Jurkat, Clone E6-1 (cell line): ENCODE measurements around the gene TRAF2.

ENCODE experiments used
- DNase-seq: peaks from one replicate; pipeline ENCODE4 v3.0.0-alpha.2; 2011; ENCODE audit warnings: low read depth, low spot score
- H3K4me3 ChIP-seq: 2 replicates; pipeline ENCODE4 v1.5.1; 2011; ENCODE audit warnings: mild to moderate bottlenecking, low read length, control low read depth, moderate library complexity

The TRAF2 gene

GRCh38 chr9:136926154-136926704, 39.9 kb downstream of the TRAF2 start:
- no peak for DNase-seq

GRCh38 chr9:136926749-136927148, 40.4 kb downstream of the TRAF2 start:
- no peak overlapping the region for H3K4me3 ChIP-seq
- DNase-seq = no peak

More at GRCh38 chr9:136926154-136926704, 39.9 kb downstream of the TRAF2 start:
- H3K4me3 ChIP-seq = no peak overlapping the region

- H3K4me3 ChIP-seq = no peak overlapping the region
- no peak for DNase-seq
Measured at GRCh38 chr9:136927343-136928271, 41.3 kb downstream of the TRAF2 start.

GRCh38 chr9:136928591-136928990, 42.3 kb downstream of the TRAF2 start:
- no peak overlapping the region for H3K4me3 ChIP-seq
- DNase-seq = no peak

GRCh38 chr9:136930014-136930413, 43.7 kb downstream of the TRAF2 start:
- H3K4me3 ChIP-seq = no peak overlapping the region
- no peak for DNase-seq

- DNase-seq = no peak
- no peak overlapping the region for H3K4me3 ChIP-seq
Measured at GRCh38 chr9:136931611-136932130, 45.4 kb downstream of the TRAF2 start.

- no peak overlapping the region for H3K4me3 ChIP-seq
- DNase-seq = no peak
Measured at GRCh38 chr9:136934277-136934676, 48.0 kb downstream of the TRAF2 start.

- DNase-seq = no peak
- H3K4me3 ChIP-seq = no peak overlapping the region
Measured at GRCh38 chr9:136935651-136936050, 49.3 kb downstream of the TRAF2 start.

GRCh38 chr9:136936645-136937170, 50.4 kb downstream of the TRAF2 start:
- no peak for DNase-seq
- H3K4me3 ChIP-seq = no peak overlapping the region

GRCh38 chr9:136937186-136938001, 51.1 kb downstream of the TRAF2 start:
- no peak for DNase-seq
- H3K4me3 ChIP-seq = no peak overlapping the region

- no peak for DNase-seq
- no peak overlapping the region for H3K4me3 ChIP-seq
Measured at GRCh38 chr9:136939431-136939995, 53.2 kb downstream of the TRAF2 start.

- no peak for DNase-seq
- no peak overlapping the region for H3K4me3 ChIP-seq
Measured at GRCh38 chr9:136939996-136940525, 53.7 kb downstream of the TRAF2 start.

- no peak overlapping the region for H3K4me3 ChIP-seq
- DNase-seq = no peak
Measured at GRCh38 chr9:136940526-136941230, 54.4 kb downstream of the TRAF2 start.

- DNase-seq = no peak
- no peak overlapping the region for H3K4me3 ChIP-seq
Measured at GRCh38 chr9:136941231-136942111, 55.2 kb downstream of the TRAF2 start.

GRCh38 chr9:136942112-136942880, 56.0 kb downstream of the TRAF2 start:
- no peak for DNase-seq
- H3K4me3 ChIP-seq = no peak overlapping the region

- DNase-seq = no peak
- peak overlapping the region; percentile 78; the same call in 1 of the 2 replicates for H3K4me3 ChIP-seq
Measured at GRCh38 chr9:136942881-136943230, 56.5 kb downstream of the TRAF2 start.
